ENCODE measurements around the gene UCHL1.

The UCHL1 gene

GRCh38 chr4:41256740-41257256 is at the start of gene UCHL1:
TSS of gene UCHL1 (plus strand) at chr4:41256928. CDS start at chr4:41256977, 49 bp downstream.
- peak; percentile 87 for DNase-seq (ENCODE audit: low read depth)

DNA sequence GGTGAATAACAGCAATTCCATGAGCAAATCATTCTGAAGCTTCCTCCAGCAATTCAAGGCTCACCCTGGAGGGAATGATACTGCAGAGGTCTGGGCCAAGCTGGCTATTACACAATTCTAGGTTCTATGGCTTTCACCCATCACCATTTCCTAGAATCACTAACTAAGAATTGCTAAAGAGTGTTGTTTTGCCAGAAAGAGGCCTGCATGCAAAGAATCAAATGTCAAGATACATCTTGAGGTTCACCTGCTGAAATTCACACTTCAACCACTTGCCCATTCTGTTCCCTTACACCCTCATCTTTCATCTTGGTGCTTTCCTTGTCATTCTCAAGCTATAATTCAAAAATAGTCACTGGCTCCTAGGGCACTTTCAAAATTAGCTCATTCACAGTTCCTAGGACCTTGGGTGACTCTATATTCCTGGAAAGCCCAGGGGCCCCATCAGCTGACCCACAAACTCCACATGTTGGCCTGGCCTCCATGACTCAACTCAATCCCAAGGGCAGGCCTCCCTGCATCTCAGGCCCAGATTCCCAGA is 49.4 kb upstream of the UCHL1 start:
- peak; percentile 40 for DNase-seq (ENCODE audit: low read depth)

DNA sequence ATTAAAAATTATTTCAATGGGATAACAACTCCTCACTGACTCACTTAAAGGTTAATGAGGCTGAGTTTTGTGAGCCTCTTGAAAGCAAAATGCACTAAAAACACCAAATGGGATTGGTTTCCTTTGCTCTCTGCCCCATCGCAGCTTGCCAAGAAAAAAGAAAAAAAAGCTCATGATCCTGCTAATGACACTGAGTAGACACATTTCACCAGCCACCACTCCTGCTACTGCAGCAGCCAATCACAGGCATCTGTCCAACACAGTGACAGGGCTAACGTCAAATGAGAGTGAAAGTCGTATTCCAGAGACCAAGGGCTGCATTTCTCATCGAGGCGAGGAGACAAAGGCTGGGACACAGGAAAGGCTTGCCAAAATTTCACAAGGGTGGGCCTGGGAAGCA is 47.5 kb upstream of the UCHL1 start:
- DNase-seq (ENCODE audit: low read depth), result peak; percentile 16

DNA sequence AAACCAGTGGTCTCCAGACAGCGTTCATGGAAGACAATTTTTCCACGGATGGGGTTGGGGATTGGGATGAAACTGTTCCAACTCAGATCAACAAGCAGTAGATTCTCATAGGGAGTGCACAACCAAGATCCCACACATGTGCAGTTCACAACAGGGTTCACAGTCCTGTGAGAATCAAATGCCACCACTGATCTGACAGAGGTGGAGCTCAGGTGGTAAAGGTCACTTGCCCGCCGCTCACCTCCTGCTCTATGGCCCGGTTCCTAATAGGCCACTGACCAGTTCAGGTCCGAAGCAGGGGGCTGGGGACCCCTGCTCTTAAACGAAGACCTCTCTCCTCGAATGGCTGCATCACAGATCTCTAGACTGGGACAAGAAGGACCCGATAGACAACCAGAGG is 46.8 kb upstream of the UCHL1 start:
- DNase-seq (ENCODE audit: low read depth), result no peak

- no peak for DNase-seq (ENCODE audit: low read depth)
These were observed 44.6 kb upstream of the UCHL1 start for GRCh38 chr4:41211951-41212615.

DNA sequence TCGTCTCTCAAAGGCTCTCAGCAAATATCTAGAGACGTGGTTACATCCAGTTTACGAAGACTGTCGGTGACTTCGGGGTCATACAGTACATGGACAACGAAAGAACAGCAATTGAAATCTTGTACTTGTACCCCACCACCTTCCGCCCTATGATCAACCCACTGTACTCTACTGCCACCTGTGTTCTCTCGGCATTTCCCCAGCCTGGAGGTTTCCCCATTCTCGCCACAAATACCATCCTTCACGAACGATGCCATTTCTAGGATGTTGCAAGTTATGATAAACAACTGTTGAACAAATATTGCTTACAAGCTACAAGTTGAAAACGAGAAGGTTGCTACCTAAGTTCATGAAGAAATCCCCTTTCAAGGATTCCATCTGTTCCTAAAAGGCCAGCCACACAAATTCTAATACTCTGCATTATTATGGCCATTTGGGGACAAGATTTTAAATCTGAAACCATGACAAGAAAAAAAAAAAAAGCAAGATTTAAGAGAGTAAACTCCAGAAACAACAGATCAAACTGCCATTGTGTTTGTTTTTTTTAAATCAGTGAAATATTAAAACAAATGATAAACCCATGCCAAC is 44.0 kb upstream of the UCHL1 start:
- peak; percentile 80 for DNase-seq (ENCODE audit: low read depth)

DNA sequence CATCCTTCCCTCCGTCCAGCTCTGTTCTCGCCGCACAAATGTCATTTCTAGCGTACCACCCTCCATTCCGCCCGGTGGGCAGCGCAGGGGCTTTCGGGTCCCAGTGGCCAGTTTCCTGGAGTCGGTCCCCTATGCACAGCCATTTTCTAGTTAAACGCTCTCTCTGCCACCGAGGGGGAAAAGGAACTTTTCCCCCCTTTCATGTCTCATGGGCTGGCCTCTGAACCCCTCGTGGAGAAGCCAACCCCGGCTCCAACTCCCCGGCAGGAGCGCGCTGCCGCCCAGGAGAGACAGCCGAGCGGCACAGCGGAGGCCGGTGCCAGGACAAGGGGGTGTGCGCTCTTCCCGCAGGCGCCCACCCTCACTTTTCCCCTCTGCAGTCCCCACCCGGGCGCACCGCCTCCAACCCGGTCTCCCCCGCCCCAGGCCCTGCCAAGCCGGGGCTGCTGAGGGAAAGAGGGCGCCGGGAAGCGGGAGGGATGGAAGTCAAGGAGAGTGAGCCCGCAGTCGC is 43.0 kb upstream of the UCHL1 start:
- DNase-seq (ENCODE audit: low read depth), result peak; percentile 42

DNA sequence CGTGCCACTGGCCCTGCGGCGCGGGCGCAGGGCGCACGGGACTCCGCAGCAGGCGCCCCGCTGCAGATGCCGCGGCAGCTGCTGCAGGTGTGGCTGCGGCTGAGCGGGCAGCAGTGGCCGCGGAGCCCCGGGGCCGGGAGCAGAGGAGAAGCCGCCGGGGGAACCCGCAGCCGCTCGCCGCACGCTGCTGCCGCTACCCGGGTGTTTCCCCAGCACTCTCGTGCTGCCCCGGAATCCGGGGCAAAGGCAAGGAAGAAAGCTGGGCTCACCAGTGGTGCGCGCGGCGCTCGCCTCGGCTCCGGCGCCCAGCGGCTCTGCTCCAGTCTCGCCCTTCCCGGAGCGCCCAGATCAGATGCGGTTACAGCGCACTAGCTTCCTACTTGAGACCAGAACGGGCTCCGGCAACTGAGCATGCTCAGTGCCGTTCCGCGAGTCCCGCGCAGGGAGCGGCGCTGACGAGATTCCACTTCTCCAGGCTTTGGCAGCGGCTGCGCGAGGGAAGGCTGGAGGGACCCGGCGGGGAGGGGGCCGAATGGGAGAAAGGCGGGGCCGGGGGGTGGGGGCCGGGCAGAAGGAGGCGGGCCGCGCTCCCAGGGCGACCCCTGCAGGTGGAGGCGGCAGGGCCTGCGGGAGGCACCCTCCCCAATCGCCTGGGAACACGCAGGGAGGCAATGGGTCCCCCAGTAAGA is 42.4 kb upstream of the UCHL1 start, which contains the start of gene APBB2:
TSS of gene APBB2 (minus strand) at position 407 of the 689 bp plus-strand sequence. CDS start 181,288 bp downstream, outside the sequence.
- peak; percentile 97 for DNase-seq (ENCODE audit: low read depth)

DNA sequence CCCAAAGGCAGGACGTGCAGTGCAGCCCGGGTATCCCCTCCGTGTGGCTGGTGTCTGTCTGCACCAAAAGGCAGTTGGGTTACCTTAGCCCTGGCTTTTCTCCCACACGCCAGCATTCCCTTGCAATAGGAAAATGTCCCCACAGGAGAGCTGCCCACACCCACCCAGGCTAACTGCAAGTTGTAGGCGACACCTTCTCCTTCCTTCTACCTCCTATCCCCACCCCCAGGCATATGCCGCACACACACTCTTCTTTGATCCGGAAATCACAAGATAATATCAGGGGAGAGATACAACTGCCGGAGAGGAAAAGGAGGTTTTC is 41.9 kb upstream of the UCHL1 start:
- no peak for DNase-seq (ENCODE audit: low read depth)

GRCh38 chr4:41215155-41215554 is 41.6 kb upstream of the UCHL1 start:
- no peak for DNase-seq (ENCODE audit: low read depth)

DNA sequence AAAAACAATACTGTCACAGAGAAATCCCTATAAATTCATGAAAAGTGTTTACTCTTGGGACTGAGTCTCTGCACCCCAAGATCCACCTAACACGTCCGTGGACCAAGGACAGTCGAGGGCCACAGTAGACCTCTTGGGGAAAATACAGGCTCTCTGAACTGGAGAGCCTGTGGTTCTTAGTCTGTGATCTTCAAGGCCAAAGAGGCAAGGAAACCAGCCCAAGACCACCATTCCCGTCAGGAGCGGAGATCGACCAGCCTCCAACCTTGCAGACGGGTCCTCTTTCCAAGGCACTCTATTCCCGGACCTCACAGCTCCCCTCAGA is 40.8 kb upstream of the UCHL1 start:
- DNase-seq (ENCODE audit: low read depth), result no peak

- peak; percentile 88 for DNase-seq (ENCODE audit: low read depth)
These were observed 40.3 kb upstream of the UCHL1 start for GRCh38 chr4:41216294-41217019.

GRCh38 chr4:41217020-41217333 is 39.8 kb upstream of the UCHL1 start:
- DNase-seq (ENCODE audit: low read depth), result no peak

DNA sequence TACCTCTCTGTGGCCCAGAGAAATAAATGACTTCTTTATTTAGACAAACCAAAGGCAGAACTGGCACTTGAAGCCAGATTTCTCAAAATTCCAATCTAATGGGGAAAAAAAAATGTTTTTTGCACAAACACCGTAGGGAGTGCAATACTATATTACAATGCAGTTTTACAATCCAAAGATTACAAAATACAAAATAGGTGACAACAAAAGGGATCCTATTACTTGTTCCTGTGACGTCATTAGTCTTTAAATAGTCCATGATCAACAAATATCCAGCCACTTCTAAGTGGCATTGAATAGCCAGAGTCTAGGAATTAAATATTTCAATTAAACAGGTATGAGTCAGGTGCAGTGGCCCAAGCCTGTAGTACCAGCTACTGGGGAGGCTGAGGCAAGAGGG is 39.4 kb upstream of the UCHL1 start:
- no peak for DNase-seq (ENCODE audit: low read depth)

GRCh38 chr4:41218703-41219102 is 38.0 kb upstream of the UCHL1 start:
- DNase-seq (ENCODE audit: low read depth), result no peak

- no peak for DNase-seq (ENCODE audit: low read depth)
These were observed 37.2 kb upstream of the UCHL1 start for GRCh38 chr4:41219421-41219950.

- no peak for DNase-seq (ENCODE audit: low read depth)
These were observed 34.7 kb upstream of the UCHL1 start for GRCh38 chr4:41221850-41222645.

GRCh38 chr4:41227902-41228301 is 28.8 kb upstream of the UCHL1 start:
- DNase-seq (ENCODE audit: low read depth), result no peak

GRCh38 chr4:41232406-41232805 is 24.3 kb upstream of the UCHL1 start:
- peak; percentile 23 for DNase-seq (ENCODE audit: low read depth)

DNA sequence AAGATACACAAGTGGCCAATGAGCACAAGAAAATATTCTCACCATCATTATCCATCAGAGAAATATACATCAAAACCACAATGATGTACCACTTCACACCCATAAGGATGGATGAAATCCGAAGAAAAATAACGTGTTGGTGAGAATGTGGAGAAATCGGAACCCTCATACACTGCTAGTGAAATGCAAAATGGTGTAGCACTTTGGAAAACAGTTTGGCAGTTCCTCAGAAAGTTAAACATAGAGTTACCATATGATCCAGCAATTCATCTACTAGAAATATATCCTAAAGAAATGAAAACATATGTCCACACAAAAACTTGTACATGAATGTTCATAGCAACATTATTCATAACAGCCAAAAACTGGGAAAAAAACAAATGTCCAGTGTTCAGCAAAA is 23.9 kb upstream of the UCHL1 start:
- no peak for DNase-seq (ENCODE audit: low read depth)

DNA sequence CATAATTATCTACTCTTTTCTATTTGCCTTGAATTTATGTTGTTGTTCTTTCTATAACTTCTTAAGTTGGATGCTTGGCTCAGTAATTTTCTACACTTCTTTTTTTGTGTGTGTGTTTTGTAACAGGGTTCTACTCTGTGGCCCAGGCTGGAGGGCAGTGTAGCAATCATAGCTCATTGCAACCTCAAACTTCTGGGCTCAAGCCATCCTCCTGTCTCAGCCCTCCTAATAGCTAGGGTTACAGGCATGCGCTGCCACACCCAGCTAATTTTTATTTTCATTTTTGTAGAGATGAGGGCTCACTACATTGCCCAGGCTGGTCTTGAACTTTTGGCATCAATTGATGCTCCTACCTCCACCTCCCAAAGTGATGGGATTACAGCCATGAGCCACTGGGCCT is 20.7 kb upstream of the UCHL1 start:
- DNase-seq (ENCODE audit: low read depth), result no peak

Data from ELR (cell line).